Measurements from ENCODE around the gene ARFRP1.
"Not testable (repeated sequence)": the region's sequence is repeated elsewhere in the genome, so short reads cannot be mapped to it uniquely, and the experiment has no call there.

ARFRP1 gene

GRCh38 chr20:63734946-63735858 is 27.4 kb upstream of the ARFRP1 start:
- Histone ChIP-seq H3K4me2 (ENCODE audit: low read length) (no peak overlapping the region), H3K4me3 (ENCODE audit: low read length) (no peak overlapping the region), H3K4me1 (ENCODE audit: control insufficient read depth, insufficient read depth, low read length) (peaks cover 5% of the 10 kb centered on the region), H3K9me3 (replicated peaks; ENCODE audit: low read length) (no peaks in the 10 kb centered on the region), H3K27me3 (ENCODE audit: control insufficient read depth, insufficient read depth, low read length) (no peaks in the 10 kb centered on the region), H3K9ac (ENCODE audit: low read depth, low read length) (no peak overlapping the region), H3K36me3 (ENCODE audit: insufficient read depth, low read length) (peaks cover 35% of the 10 kb centered on the region)

DNA sequence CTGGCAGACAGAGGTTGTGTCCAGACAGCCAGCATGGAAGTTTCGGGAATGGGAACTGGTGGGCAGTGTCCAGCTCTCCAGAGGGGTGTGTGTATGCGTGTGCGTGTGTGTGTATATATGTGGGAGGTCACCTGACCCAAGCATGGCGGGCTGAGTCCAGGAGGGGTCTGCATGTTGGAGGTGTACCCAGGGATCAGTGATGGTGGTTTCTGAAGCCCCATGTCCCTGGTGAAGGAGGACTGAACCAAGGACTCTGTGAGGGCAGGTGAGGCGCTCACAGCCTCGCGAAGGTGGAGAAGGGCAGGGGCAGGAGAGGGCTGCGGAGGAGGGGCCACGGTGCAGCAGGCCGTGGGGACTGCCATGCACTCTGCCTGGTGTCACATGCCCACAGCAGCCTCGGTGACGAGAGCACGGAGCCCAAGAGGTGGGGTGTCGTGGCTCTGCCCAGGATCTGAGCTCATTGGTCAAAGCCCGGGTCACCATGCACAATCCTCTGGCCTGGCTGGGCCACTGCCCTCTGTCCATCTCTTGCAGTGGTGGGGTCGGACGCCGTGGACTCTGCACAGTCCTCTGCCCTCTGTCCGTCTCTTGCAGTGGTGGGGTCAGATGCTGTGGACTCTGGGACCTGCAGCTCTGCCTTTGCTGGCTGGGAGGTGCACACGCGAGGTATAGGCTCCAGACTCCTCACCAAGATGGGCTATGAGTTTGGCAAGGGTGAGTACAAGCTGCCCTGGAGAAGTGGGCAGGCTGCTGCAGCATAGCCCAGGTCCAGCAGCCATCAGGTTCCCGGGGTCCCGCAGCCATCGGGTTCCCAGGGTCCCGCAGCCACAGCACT is 26.6 kb upstream of the ARFRP1 start:
- Histone ChIP-seq H3K4me1 (ENCODE audit: control insufficient read depth, insufficient read depth, low read length) (peaks cover 4% of the 10 kb centered on the region), H3K9me3 (replicated peaks; ENCODE audit: low read length) (no peaks in the 10 kb centered on the region), H3K27me3 (ENCODE audit: control insufficient read depth, insufficient read depth, low read length) (no peaks in the 10 kb centered on the region), H3K36me3 (ENCODE audit: insufficient read depth, low read length) (peaks cover 38% of the 10 kb centered on the region), H3K4me2 (ENCODE audit: low read length) (no peak overlapping the region), H3K4me3 (ENCODE audit: low read length) (no peak overlapping the region), H3K9ac (ENCODE audit: low read depth, low read length) (no peak overlapping the region)

DNA sequence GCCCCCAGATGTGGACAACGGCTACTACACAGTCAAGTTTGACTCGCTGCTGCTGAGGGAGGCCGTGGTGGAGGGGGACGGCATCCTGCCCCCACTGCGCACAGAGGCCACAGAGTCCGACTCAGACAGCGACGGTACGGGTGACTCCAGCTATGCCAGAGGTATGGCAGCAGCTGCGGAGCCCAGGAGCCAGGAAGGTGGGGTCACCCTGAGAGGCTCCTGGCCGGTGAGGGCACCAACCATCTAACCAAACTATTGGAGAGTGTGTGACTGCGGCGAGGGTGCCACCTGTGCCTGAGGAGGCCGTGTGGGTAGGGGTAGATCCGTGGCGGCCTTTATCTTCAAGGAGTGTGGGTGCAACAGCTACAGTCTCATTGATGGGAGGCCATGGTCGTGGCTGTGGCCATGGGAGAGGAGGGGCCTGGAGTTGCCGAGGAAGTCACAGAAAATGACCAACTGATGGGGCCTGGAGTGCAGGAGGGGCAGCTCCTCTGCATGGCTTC is 25.9 kb upstream of the ARFRP1 start:
- H3K4me1 ChIP-seq (ENCODE audit: control insufficient read depth, insufficient read depth, low read length), result no peaks in the 10 kb centered on the region
- no peak overlapping the region for H3K4me3 ChIP-seq (ENCODE audit: low read length)
- no peak overlapping the region for H3K4me2 ChIP-seq (ENCODE audit: low read length)
- H3K9ac ChIP-seq (ENCODE audit: low read depth, low read length), result no peak overlapping the region
- no peaks in the 10 kb centered on the region for H3K9me3 ChIP-seq (replicated peaks; ENCODE audit: low read length)
- peaks cover 38% of the 10 kb centered on the region for H3K36me3 ChIP-seq (ENCODE audit: insufficient read depth, low read length)
- H3K27me3 ChIP-seq (ENCODE audit: control insufficient read depth, insufficient read depth, low read length), result no peaks in the 10 kb centered on the region

DNA sequence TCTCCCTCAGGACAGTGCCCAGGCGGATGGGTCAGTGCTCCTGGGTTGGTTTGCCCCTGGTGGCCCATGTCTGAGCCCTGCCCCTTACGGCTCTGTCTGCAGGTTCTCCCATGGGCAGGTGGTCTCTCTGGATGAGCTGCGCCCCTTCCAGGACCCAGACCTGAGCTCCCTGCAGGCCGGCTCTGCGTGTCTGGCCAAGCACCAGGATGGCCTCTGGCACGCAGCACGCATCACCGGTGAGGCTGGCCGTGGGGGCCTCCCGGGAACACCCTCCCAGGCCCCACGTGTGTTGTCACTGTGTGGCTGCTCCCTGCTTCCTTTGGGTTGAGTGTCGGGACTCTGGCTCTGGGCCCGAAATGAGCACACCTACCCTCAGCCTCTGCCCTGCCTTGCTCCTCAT is 25.3 kb upstream of the ARFRP1 start:
- Histone ChIP-seq H3K27me3 (ENCODE audit: control insufficient read depth, insufficient read depth, low read length) (no peaks in the 10 kb centered on the region), H3K36me3 (ENCODE audit: insufficient read depth, low read length) (peaks cover 38% of the 10 kb centered on the region), H3K4me1 (ENCODE audit: control insufficient read depth, insufficient read depth, low read length) (no peaks in the 10 kb centered on the region)

GRCh38 chr20:63732118-63733095 is 24.6 kb upstream of the ARFRP1 start:
- no peaks in the 10 kb centered on the region for H3K9me3 ChIP-seq (replicated peaks; ENCODE audit: low read length)
- H3K36me3 ChIP-seq (ENCODE audit: insufficient read depth, low read length), result peaks cover 38% of the 10 kb centered on the region
- no peaks in the 10 kb centered on the region for H3K27me3 ChIP-seq (ENCODE audit: control insufficient read depth, insufficient read depth, low read length)
- no peaks in the 10 kb centered on the region for H3K4me1 ChIP-seq (ENCODE audit: control insufficient read depth, insufficient read depth, low read length)
- H3K9ac ChIP-seq (ENCODE audit: low read depth, low read length), result no peak overlapping the region
- no peak overlapping the region for H3K4me2 ChIP-seq (ENCODE audit: low read length)
- H3K4me3 ChIP-seq (ENCODE audit: low read length), result no peak overlapping the region

More for the DNA sequence above, 25.3 kb upstream of the ARFRP1 start:
- no peak overlapping the region for H3K4me2 ChIP-seq (ENCODE audit: low read length)
- no peak overlapping the region for H3K4me3 ChIP-seq (ENCODE audit: low read length)
- H3K9me3 ChIP-seq (replicated peaks; ENCODE audit: low read length), result no peaks in the 10 kb centered on the region
- no peak overlapping the region for H3K9ac ChIP-seq (ENCODE audit: low read depth, low read length)

DNA sequence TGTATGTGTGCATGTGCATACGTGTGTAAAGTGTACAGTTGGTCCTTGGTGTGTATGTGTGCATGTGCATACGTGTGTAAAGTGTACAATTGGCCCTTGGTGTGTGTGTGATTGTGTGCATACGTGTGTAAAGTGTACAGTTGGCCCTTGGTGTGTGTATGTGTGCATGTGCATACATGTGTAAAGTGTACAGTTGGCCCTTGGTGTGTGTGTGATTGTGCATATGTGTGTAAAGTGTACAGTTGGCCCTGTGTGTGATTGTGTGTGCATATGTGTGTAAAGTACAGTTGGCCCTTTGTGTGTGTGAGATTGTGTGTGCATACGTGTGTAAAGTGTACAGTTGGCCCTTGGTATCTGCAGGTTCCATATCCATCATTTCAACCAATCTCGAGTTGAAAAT is 23.6 kb upstream of the ARFRP1 start:
- H3K4me3 ChIP-seq (ENCODE audit: low read length), result no peak overlapping the region
- no peak overlapping the region for H3K4me2 ChIP-seq (ENCODE audit: low read length)
- no peaks in the 10 kb centered on the region for H3K4me1 ChIP-seq (ENCODE audit: control insufficient read depth, insufficient read depth, low read length)
- H3K27me3 ChIP-seq (ENCODE audit: control insufficient read depth, insufficient read depth, low read length), result no peaks in the 10 kb centered on the region
- H3K36me3 ChIP-seq (ENCODE audit: insufficient read depth, low read length), result peaks cover 35% of the 10 kb centered on the region
- no peak overlapping the region for H3K9ac ChIP-seq (ENCODE audit: low read depth, low read length)
- no peaks in the 10 kb centered on the region for H3K9me3 ChIP-seq (replicated peaks; ENCODE audit: low read length)

GRCh38 chr20:63730189-63730733 is 22.5 kb upstream of the ARFRP1 start:
- H3K9me3 ChIP-seq (replicated peaks; ENCODE audit: low read length); H3K4me2 ChIP-seq (ENCODE audit: low read length); H3K27me3 ChIP-seq (ENCODE audit: control insufficient read depth, insufficient read depth, low read length); H3K4me1 ChIP-seq (ENCODE audit: control insufficient read depth, insufficient read depth, low read length); H3K4me3 ChIP-seq (ENCODE audit: low read length); H3K9ac ChIP-seq (ENCODE audit: low read depth, low read length): not testable (repeated sequence)
- H3K36me3 ChIP-seq (ENCODE audit: insufficient read depth, low read length), result peaks cover 30% of the 10 kb centered on the region

- not testable (repeated sequence) for H3K4me2 ChIP-seq (ENCODE audit: low read length); H3K4me3 ChIP-seq (ENCODE audit: low read length); H3K9me3 ChIP-seq (replicated peaks; ENCODE audit: low read length); H3K27me3 ChIP-seq (ENCODE audit: control insufficient read depth, insufficient read depth, low read length); H3K9ac ChIP-seq (ENCODE audit: low read depth, low read length); H3K4me1 ChIP-seq (ENCODE audit: control insufficient read depth, insufficient read depth, low read length)
- peaks cover 22% of the 10 kb centered on the region for H3K36me3 ChIP-seq (ENCODE audit: insufficient read depth, low read length)
Measured at GRCh38 chr20:63722967-63723622, 15.3 kb upstream of the ARFRP1 start.

DNA sequence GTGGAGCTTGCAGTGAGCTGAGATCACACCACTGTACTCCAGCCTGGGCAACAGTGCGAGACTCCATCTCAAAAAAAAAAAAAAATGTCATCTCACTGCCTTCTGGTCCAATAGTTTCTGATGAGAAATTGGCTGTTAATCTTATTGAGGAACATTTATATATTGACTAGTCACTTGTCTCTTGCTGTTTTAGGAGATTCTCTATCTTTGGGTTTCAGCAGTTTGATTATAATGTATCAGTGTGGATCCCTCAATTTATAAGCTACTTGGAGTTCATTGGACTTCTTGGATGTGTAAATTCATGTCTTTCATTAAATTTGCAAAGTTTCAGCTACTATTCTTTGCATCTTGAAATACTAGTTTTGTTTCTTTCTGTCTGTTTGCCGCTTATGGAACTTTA is 11.2 kb upstream of the ARFRP1 start:
- H3K4me2 ChIP-seq (ENCODE audit: low read length), result no peak overlapping the region
- H3K36me3 ChIP-seq (ENCODE audit: insufficient read depth, low read length), result peaks cover 35% of the 10 kb centered on the region
- H3K9ac ChIP-seq (ENCODE audit: low read depth, low read length), result no peak overlapping the region
- H3K4me1 ChIP-seq (ENCODE audit: control insufficient read depth, insufficient read depth, low read length), result no peaks in the 10 kb centered on the region
- no peaks in the 10 kb centered on the region for H3K27me3 ChIP-seq (ENCODE audit: control insufficient read depth, insufficient read depth, low read length)
- no peak overlapping the region for H3K4me3 ChIP-seq (ENCODE audit: low read length)
- H3K9me3 ChIP-seq (replicated peaks; ENCODE audit: low read length), result peaks cover 5% of the 10 kb centered on the region

DNA sequence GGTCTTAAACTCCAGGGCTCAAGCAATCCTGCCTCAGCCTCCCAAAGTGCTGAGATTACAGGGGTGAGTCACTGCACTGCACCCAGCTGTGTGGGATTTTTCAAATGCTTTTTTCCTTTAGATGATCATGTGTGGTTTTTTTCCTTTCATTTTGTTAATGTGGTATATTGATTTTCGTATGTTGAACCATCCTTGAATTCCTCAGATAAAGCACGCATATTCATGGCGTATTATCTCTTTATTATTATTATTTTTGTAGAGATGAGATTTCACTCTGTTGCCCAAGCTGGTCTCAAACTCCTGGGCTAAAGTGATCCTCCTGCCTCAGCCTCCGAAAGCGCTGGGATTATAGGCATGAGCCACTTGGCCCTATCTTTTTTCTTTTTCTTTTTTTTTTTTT is 7.1 kb upstream of the ARFRP1 start:
- Histone ChIP-seq H3K4me2 (ENCODE audit: low read length) (no peak overlapping the region), H3K4me3 (ENCODE audit: low read length) (no peak overlapping the region), H3K36me3 (ENCODE audit: insufficient read depth, low read length) (peaks cover 53% of the 10 kb centered on the region)

More for the DNA sequence above, 7.1 kb upstream of the ARFRP1 start:
- H3K27me3 ChIP-seq (ENCODE audit: control insufficient read depth, insufficient read depth, low read length), result no peaks in the 10 kb centered on the region
- peaks cover 5% of the 10 kb centered on the region for H3K9me3 ChIP-seq (replicated peaks; ENCODE audit: low read length)
- no peak overlapping the region for H3K9ac ChIP-seq (ENCODE audit: low read depth, low read length)
- no peaks in the 10 kb centered on the region for H3K4me1 ChIP-seq (ENCODE audit: control insufficient read depth, insufficient read depth, low read length)
